Articular chondrocyte of knee joint (primary cell): Measurements from ENCODE around the gene C2CD2. TPM values are rescaled to one million over a fixed set of nuclear protein-coding genes. Genes with fewer than 3 reads are reported as not detected.

ENCODE experiments used
- small RNA-seq: library from RNA; depleted of rRNA; stranded (forward); fragments of <200 nt; gene quantifications from one replicate; pipeline ENCODE3, GENCODE V24; 2012
- total RNA-seq: library from RNA; depleted of rRNA; stranded (reverse); fragments of >200 nt; gene quantifications from 2 replicates; pipeline ENCODE4 v1.2.3, GENCODE V29; 2012

The C2CD2 gene
- total RNA-seq = 22.9 and 27.8 TPM in 2 replicates

DNA sequence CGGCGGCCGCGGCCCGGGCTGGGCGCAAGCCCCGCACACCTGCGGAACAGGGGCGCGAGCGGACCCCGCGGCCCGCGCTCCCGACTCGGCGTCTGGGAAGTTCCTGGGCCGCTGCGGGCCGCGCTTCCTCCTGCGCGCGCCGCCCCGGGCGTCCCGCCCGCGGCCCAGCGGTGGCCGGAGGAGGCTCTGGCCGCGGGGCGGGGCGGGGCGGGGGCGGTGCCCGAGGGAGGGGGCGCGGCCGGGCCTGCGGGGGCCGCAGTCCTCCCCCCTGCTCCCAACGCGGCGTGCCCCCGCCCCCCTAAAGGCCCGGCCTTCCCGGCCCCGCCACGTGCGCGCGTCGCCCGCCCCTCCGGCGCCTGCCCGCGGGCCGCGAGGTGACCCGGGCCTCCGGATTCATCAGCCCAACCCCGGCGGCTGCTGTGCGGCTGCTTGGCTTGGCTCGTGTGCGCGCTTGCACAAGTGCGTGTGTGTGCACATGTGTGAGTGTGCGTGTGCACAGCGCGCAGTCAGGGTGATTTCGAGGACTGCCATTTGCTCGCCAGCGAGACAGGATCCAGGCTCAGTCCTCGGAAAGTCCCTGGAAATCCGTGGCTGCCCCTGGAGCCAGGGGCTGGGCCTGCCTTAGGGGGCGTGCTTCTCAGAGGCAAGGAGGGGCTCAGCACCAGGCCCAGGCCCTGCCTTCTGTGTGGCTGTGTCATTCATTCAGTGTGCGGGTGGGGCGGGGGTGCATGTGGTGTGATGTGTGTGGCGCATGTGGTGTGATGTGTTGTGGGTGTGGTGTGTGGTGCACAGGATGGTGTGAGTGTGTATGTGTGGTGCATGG, at the start of gene C2CD2:
Gene C2CD2 (minus strand): TSS at position 188 of the 823 bp plus-strand sequence. CDS start 370 bp downstream, outside the sequence.

DNA sequence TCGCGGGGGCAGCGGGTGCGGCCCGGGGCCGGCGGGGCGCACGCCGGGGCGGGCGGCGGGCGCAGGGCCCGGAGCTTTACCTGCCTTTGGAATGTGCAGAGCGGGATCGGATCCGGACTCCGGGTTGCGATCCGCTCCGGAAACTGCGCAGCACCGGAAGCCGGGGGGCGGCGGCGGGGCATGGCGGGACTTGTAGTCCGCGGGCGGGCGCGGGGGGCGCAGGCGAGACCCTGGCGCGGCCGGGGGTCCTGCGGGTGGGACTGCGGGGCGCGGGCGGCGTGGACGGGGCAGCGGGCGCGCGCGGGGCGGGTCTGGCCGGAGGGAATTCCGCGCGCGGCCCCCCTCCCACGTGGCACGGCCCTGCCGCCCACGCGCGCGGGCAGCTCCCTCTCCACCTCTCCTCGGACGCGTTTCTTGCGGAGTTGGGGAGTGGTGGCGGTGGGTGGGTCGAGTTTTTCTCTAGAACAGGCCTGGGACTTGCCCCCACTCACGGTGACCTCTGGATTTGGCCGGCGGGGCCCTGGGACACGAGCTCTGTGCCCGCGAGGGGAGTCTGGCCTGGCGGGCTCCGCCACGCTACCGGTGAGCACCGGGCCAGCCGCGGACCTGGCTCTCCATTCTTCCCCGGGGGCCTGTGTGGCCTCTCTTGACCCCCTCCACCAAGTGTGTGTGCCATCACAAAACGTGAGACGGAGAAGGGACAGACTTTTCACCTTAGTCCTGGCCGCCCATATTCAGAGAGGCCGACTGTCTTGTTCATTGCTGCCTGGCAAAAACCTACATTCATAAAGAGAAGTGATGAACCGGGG, 74.4 kb downstream of the C2CD2 start, which contains the start of gene PRDM15:
Gene PRDM15 (minus strand): TSS at position 155 of the 809 bp plus-strand sequence. CDS start 18,981 bp downstream, outside the sequence.

Small RNAs within 50 kb of the gene (small RNA-seq; reads per million reads assigned to genes)
- not detected for gene RF00334

Other genes starting within 250 kb of the C2CD2 start
- gene RIPK4, start 187.0 kb downstream of the C2CD2 start, total RNA-seq = 6.4 and 13.9 TPM in 2 replicates
- gene PRDM15, start 74.7 kb downstream of the C2CD2 start, total RNA-seq = 4.9 and 5.9 TPM in 2 replicates
- gene ZBTB21, start 56.3 kb upstream of the C2CD2 start, total RNA-seq = 15.0 and 15.6 TPM in 2 replicates
- gene UMODL1, start 117.3 kb upstream of the C2CD2 start, total RNA-seq = under 0.01 TPM in 2 replicates